Kidney (tissue), 14 donors: Measurements from ENCODE around the gene GYS1. TPM values are rescaled to one million over a fixed set of nuclear protein-coding genes. Genes with fewer than 3 reads are reported as not detected.

Experiments
- DNase-seq, 5 donors: peaks; one replicate each; pipeline ENCODE4 v3.0.0-alpha.2; 2013 to 2020
- FAIRE-seq: peaks from 2 replicates; lab custom pipeline; 2012; peaks lifted over from hg19 to GRCh38; lab: Jason Lieb, UNC
- H3K27ac ChIP-seq, 2 donors: one replicate each; pipeline ENCODE4 v1.7.0; 2013; ENCODE audit warnings: low read depth in 2 of 2, low read length in 2 of 2, inconsistent platforms in 1 of 2
- H3K27me3 ChIP-seq: one replicate; pipeline ENCODE4 v1.7.1; 2013; ENCODE audit warnings: low read length, inconsistent platforms; ENCODE audit not compliant: control insufficient read depth, insufficient read depth
- H3K36me3 ChIP-seq, 3 donors: one replicate each; pipeline versions ENCODE4 v1.7.0 to v1.7.1; 2013; ENCODE audit warnings: low read length in 3 of 3, control low read depth in 1 of 3, inconsistent platforms in 1 of 3; ENCODE audit not compliant: insufficient read depth in 3 of 3, control insufficient read depth in 2 of 3
- H3K4me1 ChIP-seq, 3 donors: one replicate each; pipeline versions ENCODE4 v1.7.0 to v1.7.1; 2013; ENCODE audit warnings: low read length in 3 of 3, inconsistent platforms in 1 of 3, low read depth in 1 of 3; ENCODE audit not compliant: control insufficient read depth in 2 of 3, insufficient read depth in 2 of 3
- H3K4me3 ChIP-seq, 3 donors: one replicate each; pipeline versions ENCODE4 v1.7.0 to v1.8.1; 2013; ENCODE audit warnings: low read length in 3 of 3, control low read depth in 1 of 3, inconsistent platforms in 1 of 3
- H3K9ac ChIP-seq, 3 donors: one replicate each; pipeline versions ENCODE4 v1.7.0 to v1.7.1; 2013; ENCODE audit warnings: low read length in 3 of 3, control low read depth in 1 of 3, inconsistent platforms in 1 of 3
- H3K9me3 ChIP-seq, 3 donors: one replicate each; pipeline versions ENCODE4 v1.7.0 to v1.7.1; 2013; ENCODE audit warnings: low read length in 3 of 3, control low read depth in 1 of 3, inconsistent platforms in 1 of 3; ENCODE audit not compliant: control insufficient read depth in 2 of 3, insufficient read depth in 1 of 3
- intact Hi-C: fragments of 100-400 bp; cut with DNase I; formaldehyde crosslinking; loops from one replicate; pipeline ENCODE4 v1.11.1; 2022
- polyA plus RNA-seq: library from polyadenylated mRNA; stranded (reverse); fragments of 350-450 nt; fragmentation: Illumina TruSeq; extraction: RNeasy Lipid Tissue Mini Kit (QIAGEN cat#74804); gene quantifications from one replicate; pipeline ENCODE4 v1.2.3, GENCODE V29; 2014; ENCODE audit warnings: low read depth, low replicate concordance; ENCODE audit not compliant: insufficient read depth
- total RNA-seq: library from RNA; stranded (reverse); fragmentation: NEBNext Ultra II Directional; extraction: Animal tissue kit (Norgen Biotek cat#: 25700); gene quantifications from one replicate; pipeline ENCODE4 v1.2.1, GENCODE V29; 2021
- TF ChIP-seq, protein P1 (sequence below): IDR thresholded peaks from 3 replicates; pipeline ENCODE4 v1.5.1; 2012; ENCODE audit warnings: mild to moderate bottlenecking, moderate library complexity, borderline replicate concordance; ENCODE audit not compliant: insufficient read depth; ENCODE audit errors: extremely low read depth
- donor health status: control.
- donor health status: control.
- donor health status: control.
- donor health status: control.
- donor health status: control.
- donor health status: DM: yes; HTN: yes; CAD: no.
- donor health status: Normal renal cell carcinoma (clear cell type).

Gene GYS1
- total and polyA plus RNA-seq, 2 donors from 2014 or later = 23.9 to 41.5 TPM

DNA sequence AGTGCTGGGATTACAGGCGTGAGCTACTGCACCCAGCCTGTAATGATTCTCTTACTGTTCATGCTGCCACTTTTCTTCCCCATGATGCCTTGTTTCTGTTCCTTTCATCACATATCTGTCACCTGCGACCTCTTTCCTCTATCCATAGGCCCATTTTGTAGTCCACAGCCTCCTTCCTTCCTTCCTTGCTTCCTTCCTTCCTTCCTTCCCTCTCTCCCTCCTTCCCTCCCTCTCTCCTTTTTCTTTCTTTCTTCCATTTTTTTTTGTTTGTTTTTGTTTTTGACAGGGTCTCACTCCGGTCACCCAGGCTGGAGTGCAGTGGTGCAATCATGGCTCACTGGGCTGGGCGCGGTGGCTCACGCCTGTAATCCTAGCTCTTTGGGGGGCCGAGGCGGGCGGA lies 4.2 kb downstream of the GYS1 start:
- FAIRE-seq (no peak), DNase-seq (no peak)
- Histone ChIP-seq H3K27ac (no peak overlapping the region), H3K27me3 (no peaks in the 10 kb centered on the region), H3K4me3 (no peak overlapping the region), H3K9ac (no peak overlapping the region), H3K36me3 (peaks cover 0 to 22% (median 17%) of the 10 kb centered on the region in 3 donors), H3K9me3 (no peaks in the 10 kb centered on the region), H3K4me1 (peaks cover 0 to 18% (median 6%) of the 10 kb centered on the region in 3 donors)
- TF ChIP-seq, protein P1, sequence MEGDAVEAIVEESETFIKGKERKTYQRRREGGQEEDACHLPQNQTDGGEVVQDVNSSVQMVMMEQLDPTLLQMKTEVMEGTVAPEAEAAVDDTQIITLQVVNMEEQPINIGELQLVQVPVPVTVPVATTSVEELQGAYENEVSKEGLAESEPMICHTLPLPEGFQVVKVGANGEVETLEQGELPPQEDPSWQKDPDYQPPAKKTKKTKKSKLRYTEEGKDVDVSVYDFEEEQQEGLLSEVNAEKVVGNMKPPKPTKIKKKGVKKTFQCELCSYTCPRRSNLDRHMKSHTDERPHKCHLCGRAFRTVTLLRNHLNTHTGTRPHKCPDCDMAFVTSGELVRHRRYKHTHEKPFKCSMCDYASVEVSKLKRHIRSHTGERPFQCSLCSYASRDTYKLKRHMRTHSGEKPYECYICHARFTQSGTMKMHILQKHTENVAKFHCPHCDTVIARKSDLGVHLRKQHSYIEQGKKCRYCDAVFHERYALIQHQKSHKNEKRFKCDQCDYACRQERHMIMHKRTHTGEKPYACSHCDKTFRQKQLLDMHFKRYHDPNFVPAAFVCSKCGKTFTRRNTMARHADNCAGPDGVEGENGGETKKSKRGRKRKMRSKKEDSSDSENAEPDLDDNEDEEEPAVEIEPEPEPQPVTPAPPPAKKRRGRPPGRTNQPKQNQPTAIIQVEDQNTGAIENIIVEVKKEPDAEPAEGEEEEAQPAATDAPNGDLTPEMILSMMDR = no peak
- intact Hi-C loops = no loop called here

DNA sequence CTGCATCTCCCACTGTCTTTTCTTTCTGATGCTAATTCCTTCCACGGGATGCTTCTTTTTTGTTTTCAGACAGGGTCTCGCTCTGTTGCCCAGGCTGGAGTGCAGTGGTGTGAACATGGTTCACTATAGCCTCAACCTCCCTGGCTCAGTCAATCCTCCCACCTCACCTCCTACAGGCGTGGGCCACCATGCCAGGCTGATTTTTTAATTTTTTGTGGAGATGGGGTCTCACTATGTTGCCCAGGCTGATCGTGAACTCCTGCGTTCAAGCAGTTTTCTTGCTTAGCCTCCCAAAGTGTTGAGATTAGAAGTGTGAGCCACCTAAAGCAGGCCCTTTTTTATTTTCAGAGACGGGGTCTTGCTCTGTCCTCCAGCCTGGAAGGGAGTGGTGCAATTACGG lies 4.8 kb downstream of the GYS1 start:
- no peak overlapping the region for H3K27ac ChIP-seq
- H3K36me3 ChIP-seq = peaks cover 0 to 26% (median 19%) of the 10 kb centered on the region in 3 donors
- H3K9ac ChIP-seq = no peak overlapping the region
- peaks cover 0 to 18% (median 6%) of the 10 kb centered on the region in 3 donors for H3K4me1 ChIP-seq
- FAIRE-seq = no peak
- no peak for DNase-seq
- no peaks in the 10 kb centered on the region for H3K27me3 ChIP-seq
- H3K4me3 ChIP-seq = no peak overlapping the region
- intact Hi-C loops = no loop called here
- TF ChIP-seq, protein P1 = no peak
- no peaks in the 10 kb centered on the region for H3K9me3 ChIP-seq

DNA sequence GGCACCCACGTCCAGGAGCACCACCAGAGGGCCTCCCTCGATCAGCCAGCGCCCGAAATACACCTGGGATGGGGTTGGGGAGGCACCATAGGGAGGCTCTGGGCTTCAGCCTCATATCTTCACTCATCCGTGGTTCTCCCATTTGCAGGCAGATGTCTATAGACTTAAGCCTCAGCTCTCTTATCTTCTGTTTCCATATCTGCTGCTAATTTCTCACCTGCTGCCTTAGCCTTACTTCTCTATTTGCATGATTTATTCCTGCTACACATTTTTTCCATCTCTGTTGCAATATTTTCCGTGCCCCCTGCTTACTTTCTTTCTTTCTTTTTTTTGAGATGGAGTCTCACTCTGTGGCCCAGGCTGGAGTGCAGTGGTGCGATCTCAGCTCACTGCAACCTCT lies 5.8 kb downstream of the GYS1 start:
- no peaks in the 10 kb centered on the region for H3K9me3 ChIP-seq
- H3K9ac ChIP-seq = no peak overlapping the region
- intact Hi-C loops = no loop called here
- H3K27me3 ChIP-seq = no peaks in the 10 kb centered on the region
- no peak overlapping the region for H3K27ac ChIP-seq
- TF ChIP-seq, protein P1 = no peak
- no peak for FAIRE-seq
- H3K36me3 ChIP-seq = peaks cover 3 to 35% (median 19%) of the 10 kb centered on the region in 3 donors
- peaks cover 0 to 18% (median 6%) of the 10 kb centered on the region in 3 donors for H3K4me1 ChIP-seq
- no peak for DNase-seq
- H3K4me3 ChIP-seq = no peak overlapping the region

DNA sequence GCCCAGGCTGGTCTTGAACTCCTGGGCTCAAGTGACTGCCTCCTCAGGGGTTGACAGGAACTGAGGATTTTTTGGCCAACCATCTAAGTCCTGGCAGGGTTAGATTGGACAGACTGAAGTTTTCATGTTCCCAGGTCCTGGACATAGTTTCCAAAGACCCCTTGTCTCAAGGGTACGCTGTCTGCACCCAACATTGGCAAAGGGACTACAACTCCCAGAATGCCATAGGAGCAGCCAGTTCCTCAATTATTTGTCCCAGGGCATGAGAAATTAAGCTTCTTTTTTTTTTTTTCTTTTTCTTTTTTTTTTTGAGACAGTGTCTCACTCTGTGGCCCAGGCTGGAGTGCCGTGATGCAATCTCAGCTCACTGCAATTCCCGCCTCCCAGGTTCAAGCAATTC lies 6.9 kb downstream of the GYS1 start:
- Histone ChIP-seq H3K9me3 (no peaks in the 10 kb centered on the region), H3K4me1 (peaks cover 0 to 10% (median 6%) of the 10 kb centered on the region in 3 donors), H3K27me3 (no peaks in the 10 kb centered on the region), H3K4me3 (no peak overlapping the region), H3K9ac (no peak overlapping the region), H3K27ac (no peak overlapping the region), H3K36me3 (peaks cover 3 to 35% (median 19%) of the 10 kb centered on the region in 3 donors)
- no peak for DNase-seq
- TF ChIP-seq, protein P1 = no peak
- intact Hi-C loops = no loop called here
- no peak for FAIRE-seq
